PC-3 (cell line): ENCODE measurements around the gene ARSK. TPM values are rescaled to one million over a fixed set of nuclear protein-coding genes. Genes with fewer than 3 reads are reported as not detected.

Source experiments
- ATAC-seq: fragments of 200-7000 bp; cut with Tn5 transposase; 2 replicates; pipeline ENCODE4 v1.9.1; 2020; ENCODE audit warnings: mild to moderate bottlenecking, moderate library complexity
- BruUV-seq: library from RNA; stranded (reverse); fragments of 400-500 nt; replicated peaks from 2 replicates; lab custom pipeline; 2021; lab: Mats Ljungman, UMichigan
- CTCF ChIA-PET: fragments of 300-600 bp; sonication (Branson Sonifier 250); formaldehyde crosslinking; loops from one replicate; lab custom pipeline; 2022; ENCODE audit warnings: antibody characterized with exemption; lab: Charles Lee
- POLR2A ChIA-PET: fragments of 300-600 bp; sonication (Branson Sonifier 250); formaldehyde crosslinking; loops from one replicate; lab custom pipeline; 2022; ENCODE audit warnings: antibody characterized with exemption; ENCODE audit not compliant: unreplicated experiment; lab: Charles Lee
- DNase-seq: peaks from one replicate; pipeline ENCODE4 v3.0.0-alpha.2; 2015
- H2AFZ ChIP-seq: fragments of 300-600 bp; sonication (generic); 2 replicates; pipeline ENCODE4 v1.6.0; 2016; ENCODE audit warnings: antibody characterized with exemption, low read length
- H3F3A ChIP-seq: fragments of 300-600 bp; sonication (generic); one replicate; pipeline ENCODE4 v1.6.0; 2017; ENCODE audit warnings: antibody characterized with exemption, low read length, control low read depth, mild to moderate bottlenecking; ENCODE audit not compliant: unreplicated experiment
- H3K27ac ChIP-seq: fragments of 300-600 bp; sonication (generic); 2 replicates; pipeline ENCODE4 v1.5.1; 2016; ENCODE audit warnings: mild to moderate bottlenecking, low read length
- H3K27me3 ChIP-seq: fragments of 300-600 bp; sonication (generic); 2 replicates; pipeline ENCODE4 v1.6.1; 2016; ENCODE audit warnings: low read length, mixed read lengths
- H3K36me3 ChIP-seq: fragments of 300-600 bp; sonication (generic); 2 replicates; pipeline ENCODE4 v1.6.1; 2016; ENCODE audit warnings: low read depth, mixed run types, low read length, mixed read lengths
- H3K4me1 ChIP-seq: fragments of 300-600 bp; sonication (generic); 2 replicates; pipeline ENCODE4 v1.5.1; 2016; ENCODE audit warnings: low read length; ENCODE audit not compliant: insufficient read depth
- H3K4me2 ChIP-seq: fragments of 300-600 bp; sonication (generic); 2 replicates; pipeline ENCODE4 v1.6.0; 2016; ENCODE audit warnings: low read length
- H3K4me3 ChIP-seq: fragments of 300-600 bp; sonication (generic); 2 replicates; pipeline ENCODE4 v1.5.1; 2016; ENCODE audit warnings: mild to moderate bottlenecking, low read length, mixed read lengths
- H3K79me2 ChIP-seq: fragments of 300-600 bp; sonication (generic); 2 replicates; pipeline ENCODE4 v1.6.1; 2017; ENCODE audit warnings: low read length, mixed read lengths
- H3K9ac ChIP-seq: fragments of 300-600 bp; sonication (generic); 2 replicates; pipeline ENCODE4 v1.6.0; 2016; ENCODE audit warnings: mild to moderate bottlenecking, low read length
- H3K9me2 ChIP-seq: fragments of 300-600 bp; sonication (generic); replicated peaks from 2 replicates; pipeline ENCODE4 v1.6.1; 2016; ENCODE audit warnings: mixed run types, low read length, mixed read lengths
- H3K9me3 ChIP-seq: fragments of 300-600 bp; sonication (generic); 2 replicates; pipeline ENCODE4 v1.6.1; 2016; ENCODE audit warnings: low read length, mixed read lengths
- H4K20me1 ChIP-seq: fragments of 300-600 bp; sonication (generic); 2 replicates; pipeline ENCODE4 v1.6.1; 2016; ENCODE audit warnings: low read length, mixed read lengths
- EZH2 ChIP-seq: fragments of 300-600 bp; sonication (generic); IDR thresholded peaks from one replicate; pipeline ENCODE4 v1.6.1; 2017; ENCODE audit warnings: antibody characterized with exemption, mild to moderate bottlenecking, low read length; ENCODE audit not compliant: unreplicated experiment
- EZH2phosphoT487 ChIP-seq: fragments of 300-600 bp; sonication (generic); IDR thresholded peaks from 2 replicates; pipeline ENCODE4 v1.6.1; 2018; ENCODE audit warnings: mild to moderate bottlenecking, antibody characterized with exemption, low read length, borderline replicate concordance
- intact Hi-C: fragments of 100-400 bp; cut with micrococcal nuclease; formaldehyde crosslinking; loops from 2 replicates; pipeline ENCODE4 v1.9.0; 2023
- total RNA-seq: library from RNA; depleted of rRNA; stranded (reverse); fragments of >200 nt; gene quantifications from 2 replicates; pipeline ENCODE4 v1.2.3, GENCODE V29; 2014
- TF ChIP-seq, protein P1 (sequence below): fragments of 300-600 bp; sonication (generic); conservative IDR thresholded peaks from 2 replicates; pipeline ENCODE4 v1.5.1; 2017; ENCODE audit warnings: antibody characterized with exemption, low read depth, mild to moderate bottlenecking, low read length

ARSK gene
- total RNA-seq, 1 experiment from 2014 or later, result 10.5 TPM

- no peak overlapping the region for H3K4me2 ChIP-seq
- H3K79me2 ChIP-seq, result no peaks in the 10 kb centered on the region
- POLR2A ChIA-PET, result no interaction called here
- no peak overlapping the region for H3K27ac ChIP-seq
- CTCF ChIA-PET, result no interaction called here
- no peaks in the 10 kb centered on the region for H3K9me3 ChIP-seq
- TF ChIP-seq, protein P1, sequence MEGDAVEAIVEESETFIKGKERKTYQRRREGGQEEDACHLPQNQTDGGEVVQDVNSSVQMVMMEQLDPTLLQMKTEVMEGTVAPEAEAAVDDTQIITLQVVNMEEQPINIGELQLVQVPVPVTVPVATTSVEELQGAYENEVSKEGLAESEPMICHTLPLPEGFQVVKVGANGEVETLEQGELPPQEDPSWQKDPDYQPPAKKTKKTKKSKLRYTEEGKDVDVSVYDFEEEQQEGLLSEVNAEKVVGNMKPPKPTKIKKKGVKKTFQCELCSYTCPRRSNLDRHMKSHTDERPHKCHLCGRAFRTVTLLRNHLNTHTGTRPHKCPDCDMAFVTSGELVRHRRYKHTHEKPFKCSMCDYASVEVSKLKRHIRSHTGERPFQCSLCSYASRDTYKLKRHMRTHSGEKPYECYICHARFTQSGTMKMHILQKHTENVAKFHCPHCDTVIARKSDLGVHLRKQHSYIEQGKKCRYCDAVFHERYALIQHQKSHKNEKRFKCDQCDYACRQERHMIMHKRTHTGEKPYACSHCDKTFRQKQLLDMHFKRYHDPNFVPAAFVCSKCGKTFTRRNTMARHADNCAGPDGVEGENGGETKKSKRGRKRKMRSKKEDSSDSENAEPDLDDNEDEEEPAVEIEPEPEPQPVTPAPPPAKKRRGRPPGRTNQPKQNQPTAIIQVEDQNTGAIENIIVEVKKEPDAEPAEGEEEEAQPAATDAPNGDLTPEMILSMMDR, result no peak
- TF ChIP-seq EZH2phosphoT487 (no peak), EZH2 (no peak)
- BruUV-seq, result no TSS peak
- no peak overlapping the region for H3K4me3 ChIP-seq
- H3K4me1 ChIP-seq, result no peaks in the 10 kb centered on the region
- no peaks in the 10 kb centered on the region for H3F3A ChIP-seq
- H3K36me3 ChIP-seq, result peaks cover 13% of the 10 kb centered on the region
- DNase-seq (no peak), ATAC-seq (no peak)
- H3K9ac ChIP-seq, result no peak overlapping the region
- no peaks in the 10 kb centered on the region for H3K9me2 ChIP-seq
- no peaks in the 10 kb centered on the region for H4K20me1 ChIP-seq
- H3K27me3 ChIP-seq, result no peaks in the 10 kb centered on the region
- H2AFZ ChIP-seq, result no peak overlapping the region
- intact Hi-C loops, result no loop called here
Measured at GRCh38 chr5:95511606-95512005, 43.3 kb upstream of the ARSK start.

DNA sequence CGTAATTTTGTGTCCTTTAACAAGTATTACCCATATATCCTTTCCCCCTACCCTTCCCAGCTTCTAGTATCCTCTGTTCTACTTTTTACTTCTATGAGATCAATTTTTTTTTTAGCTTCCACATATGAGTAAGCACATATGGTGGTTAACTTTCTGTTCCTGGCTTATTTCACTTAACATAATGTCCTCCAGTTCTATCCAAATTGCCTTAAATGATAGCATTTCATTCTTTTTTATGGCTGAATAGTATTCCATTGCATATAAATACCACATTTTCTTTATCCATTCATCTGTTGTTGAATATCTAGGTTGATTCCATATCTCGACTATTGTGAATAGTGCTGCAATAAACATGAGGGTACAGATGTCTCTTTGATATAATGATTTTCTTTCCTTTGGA, 36.5 kb upstream of the ARSK start:
- DNase-seq (no peak), ATAC-seq (no peak)
- H3K36me3 ChIP-seq, result peaks cover 19% of the 10 kb centered on the region; the same call in 1 of the 2 replicates
- no peaks in the 10 kb centered on the region for H3K27me3 ChIP-seq
- no TSS peak for BruUV-seq
- no peak overlapping the region for H2AFZ ChIP-seq
- H3F3A ChIP-seq, result no peaks in the 10 kb centered on the region
- no peaks in the 10 kb centered on the region for H3K9me3 ChIP-seq
- ChIA-PET POLR2A (no interaction called here), CTCF (no interaction called here)
- intact Hi-C loops, result no loop called here
- H3K9ac ChIP-seq, result no peak overlapping the region
- no peak overlapping the region for H3K4me2 ChIP-seq
- no peaks in the 10 kb centered on the region for H4K20me1 ChIP-seq
- no peaks in the 10 kb centered on the region for H3K79me2 ChIP-seq
- no peak overlapping the region for H3K27ac ChIP-seq
- no peak overlapping the region for H3K4me3 ChIP-seq
- TF ChIP-seq, protein P1, result no peak
- TF ChIP-seq EZH2 (no peak), EZH2phosphoT487 (no peak)
- no peaks in the 10 kb centered on the region for H3K4me1 ChIP-seq
- no peaks in the 10 kb centered on the region for H3K9me2 ChIP-seq

DNA sequence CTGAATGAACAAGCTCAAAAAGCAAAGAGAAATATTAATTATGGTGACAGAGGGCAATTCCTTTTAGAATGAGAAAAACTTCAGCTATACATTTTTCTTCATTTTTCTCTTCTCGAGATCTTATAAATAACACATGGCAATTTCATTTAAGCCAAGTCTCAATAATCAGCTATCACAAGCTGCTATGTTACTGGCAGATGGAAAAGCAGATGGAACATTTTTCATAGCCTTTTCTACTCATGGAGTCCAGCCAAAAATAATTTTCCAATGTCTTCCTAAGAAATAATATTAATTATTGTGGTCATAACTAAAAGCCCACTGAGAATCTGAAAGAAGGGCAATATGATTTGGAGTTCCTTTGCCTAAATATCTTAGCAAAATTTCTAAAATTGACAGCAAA, 35.8 kb upstream of the ARSK start:
- Histone ChIP-seq H3K9ac (no peak overlapping the region), H3K9me3 (no peaks in the 10 kb centered on the region), H3K79me2 (no peaks in the 10 kb centered on the region), H3K4me1 (no peaks in the 10 kb centered on the region), H3K27ac (no peak overlapping the region), H3K4me3 (no peak overlapping the region), H3K36me3 (peaks cover 18% of the 10 kb centered on the region; the same call in 1 of the 2 replicates), H3K27me3 (no peaks in the 10 kb centered on the region), H3F3A (no peaks in the 10 kb centered on the region), H2AFZ (no peak overlapping the region), H4K20me1 (no peaks in the 10 kb centered on the region), H3K9me2 (no peaks in the 10 kb centered on the region), H3K4me2 (no peak overlapping the region)
- TF ChIP-seq, protein P1, result no peak
- TF ChIP-seq EZH2phosphoT487, result no peak
- TF ChIP-seq EZH2, result no peak
- BruUV-seq, result no TSS peak
- ChIA-PET CTCF (no interaction called here), POLR2A (no interaction called here)
- DNase-seq (no peak), ATAC-seq (no peak)
- intact Hi-C loops, result no loop called here
